HepG2 (cell line): ENCODE results near the gene STEAP1B. TPM values are rescaled to one million over a fixed set of nuclear protein-coding genes. Genes with fewer than 3 reads are reported as not detected.

ENCODE experiments used
- ATAC-seq: fragments of 200-7000 bp; cut with Tn5 transposase; 3 replicates; pipeline ENCODE4 v1.9.1; 2020; ENCODE audit warnings: mild to moderate bottlenecking, moderate library complexity
- BruUV-seq: library from RNA; stranded (reverse); fragments of 400-500 nt; replicated peaks from 2 replicates; lab custom pipeline; 2021; lab: Mats Ljungman, UMichigan
- CTCF ChIA-PET: fragments of 300-600 bp; formaldehyde crosslinking; extraction: SDS; loops from one replicate; lab custom pipeline; 2021; ENCODE audit warnings: low total read pairs, inconsistent platforms, low intra/inter-chr PET ratio; lab: Yijun Ruan, JAX
- POLR2A ChIA-PET: fragments of 350-600 bp; sonication (Branson Sonifier 250); formaldehyde crosslinking; loops from one replicate; lab custom pipeline; 2020; ENCODE audit warnings: antibody characterized with exemption, inconsistent platforms; lab: Yijun Ruan, JAX
- DNase-seq: peaks from one replicate; pipeline ENCODE4 v3.0.0-alpha.2; 2015; ENCODE audit warnings: low spot score
- FAIRE-seq: peaks from 3 replicates; lab custom pipeline; 2011; peaks lifted over from hg19 to GRCh38; lab: Jason Lieb, UNC
- H2AFZ ChIP-seq: one replicate; pipeline ENCODE4 v1.6.1; 2011; ENCODE audit warnings: low read length, inconsistent platforms
- H3K27ac ChIP-seq: fragments of 300-600 bp; 3 replicates; pipeline ENCODE4 v1.8.0; 2011; ENCODE audit warnings: mixed run types, mild to moderate bottlenecking, mixed read lengths, low read length, inconsistent platforms; ENCODE audit not compliant: insufficient read depth; ENCODE audit errors: extremely low read length
- H3K27me3 ChIP-seq, 2 experiments: fragments of 200-600 bp in 1 of 2; 2 replicates in 1 of 2; 3 replicates in 1 of 2; pipeline versions ENCODE4 v1.6.0 to v1.8.0; 2011; ENCODE audit warnings: low read length in 2 of 2, mild to moderate bottlenecking in 2 of 2, moderate library complexity in 2 of 2, inconsistent platforms in 1 of 2; ENCODE audit not compliant: insufficient read depth in 2 of 2, control insufficient read depth in 1 of 2
- H3K36me3 ChIP-seq, 2 experiments: fragments of 200-600 bp in 1 of 2; replicated peaks in 1 of 2; 2 replicates in 1 of 2; 3 replicates in 1 of 2; pipeline versions ENCODE4 v1.5.1 to v1.8.0; 2011; ENCODE audit warnings: low read length in 2 of 2, inconsistent platforms in 1 of 2; ENCODE audit not compliant: insufficient read depth in 2 of 2, control insufficient read depth in 1 of 2
- H3K4me1 ChIP-seq: 2 replicates; pipeline ENCODE4 v1.5.1; 2012; ENCODE audit warnings: low read length, inconsistent platforms; ENCODE audit not compliant: insufficient read depth
- H3K4me2 ChIP-seq: 2 replicates; pipeline ENCODE4 v1.6.0; 2011; ENCODE audit warnings: low read depth, low read length, inconsistent platforms
- H3K4me3 ChIP-seq, 3 experiments: fragments of 200-600 bp in 1 of 3; sonication (generic), shearing (Covaris generic) in 1 of 3; replicated peaks in 1 of 3; 2 replicates each; pipeline ENCODE4 v1.5.1; 2011 to 2016; ENCODE audit warnings: low read length in 3 of 3, inconsistent platforms in 2 of 3, low read depth in 2 of 3, mild to moderate bottlenecking in 2 of 3, control low read depth in 1 of 3, mixed read lengths in 1 of 3; ENCODE audit not compliant: insufficient read depth in 1 of 3
- H3K79me2 ChIP-seq: one replicate; pipeline ENCODE4 v1.6.1; 2011; ENCODE audit warnings: low read length, inconsistent platforms; ENCODE audit not compliant: insufficient read depth
- H3K9ac ChIP-seq: 2 replicates; pipeline ENCODE4 v1.6.0; 2011; ENCODE audit warnings: mild to moderate bottlenecking, low read depth, low read length, inconsistent platforms; ENCODE audit not compliant: insufficient read depth
- H3K9me3 ChIP-seq: 2 replicates; pipeline ENCODE4 v1.5.1; 2012; ENCODE audit warnings: mild to moderate bottlenecking, low read length
- H4K20me1 ChIP-seq: 2 replicates; pipeline ENCODE4 v1.6.0; 2011; ENCODE audit warnings: inconsistent platforms, mild to moderate bottlenecking, low read length, moderate library complexity; ENCODE audit not compliant: insufficient read depth
- ERF ChIP-seq: IDR thresholded peaks from 2 replicates; pipeline ENCODE4 v1.6.1; 2018; ENCODE audit warnings: missing biosample characterization, missing genetic modification reagents
- FOXO1 ChIP-seq: sonication (generic); formaldehyde crosslinking; IDR thresholded peaks from 2 replicates; pipeline ENCODE4 v1.4.0; 2020; ENCODE audit warnings: missing genetic modification reagents
- FOXP1 ChIP-seq, 2 experiments: fragments of 450-650 bp in 1 of 2; IDR thresholded peaks; 2 replicates each; pipeline ENCODE4 v1.6.1; 2017 to 2018; ENCODE audit warnings: antibody characterized with exemption in 1 of 2
- KDM6A ChIP-seq: IDR thresholded peaks from 2 replicates; pipeline ENCODE4 v1.6.1; 2016; ENCODE audit warnings: low read depth
- PHF8 ChIP-seq: sonication (generic); formaldehyde crosslinking; IDR thresholded peaks from 2 replicates; pipeline ENCODE4 v1.5.0; 2020; ENCODE audit warnings: missing genetic modification reagents
- POLR2AphosphoS2 ChIP-seq: IDR thresholded peaks from 2 replicates; pipeline ENCODE4 v1.6.1; 2011; ENCODE audit warnings: low read depth, low read length, improper control_type of control experiment
- POLR2G ChIP-seq: fragments of 200-400 bp; formaldehyde crosslinking; IDR thresholded peaks from 2 replicates; pipeline ENCODE4 v1.6.1; 2018; ENCODE audit warnings: mild to moderate bottlenecking, low read depth, low read length, moderate library complexity
- PRDM10 ChIP-seq: sonication (generic); formaldehyde crosslinking; IDR thresholded peaks from 2 replicates; pipeline ENCODE4 v1.4.0; 2020; ENCODE audit warnings: low read depth, missing genetic modification reagents
- RBFOX2 ChIP-seq: fragments of 200-400 bp; formaldehyde crosslinking; IDR thresholded peaks from 2 replicates; pipeline ENCODE4 v1.6.1; 2017; ENCODE audit warnings: low read depth, mild to moderate bottlenecking, low read length
- SIX1 ChIP-seq: sonication (generic); formaldehyde crosslinking; IDR thresholded peaks from 2 replicates; pipeline ENCODE4 v1.4.0; 2020; ENCODE audit warnings: missing genetic modification reagents, borderline replicate concordance
- TFE3 ChIP-seq: IDR thresholded peaks from 2 replicates; pipeline ENCODE4 v1.6.1; 2016
- THAP11 ChIP-seq: IDR thresholded peaks from 2 replicates; pipeline ENCODE4 v1.6.1; 2016; ENCODE audit warnings: missing biosample characterization, missing genetic modification reagents
- ZFY ChIP-seq: sonication (generic); formaldehyde crosslinking; IDR thresholded peaks from 2 replicates; pipeline ENCODE4 v1.4.0; 2020; ENCODE audit warnings: missing genetic modification reagents
- ZNF124 ChIP-seq: sonication (generic); formaldehyde crosslinking; IDR thresholded peaks from 2 replicates; pipeline ENCODE4 v1.4.0; 2020; ENCODE audit warnings: missing genetic modification reagents
- ZNF580 ChIP-seq: IDR thresholded peaks from 2 replicates; pipeline ENCODE4 v1.6.1; 2016; ENCODE audit warnings: low read depth, borderline replicate concordance
- ZNF615 ChIP-seq: sonication (generic); formaldehyde crosslinking; IDR thresholded peaks from 2 replicates; pipeline ENCODE4 v1.5.0; 2020; ENCODE audit warnings: mild to moderate bottlenecking, missing genetic modification reagents, borderline replicate concordance
- WGBS: methylation state at CpG from one replicate; pipeline ENCODE4 v1.1.6; 2017; ENCODE audit warnings: low lambda C conversion rate; 5-methylcytosine and 5-hydroxymethylcytosine counted together
- in situ Hi-C: cut with HindIII; loops from 2 replicates; pipeline ENCODE4 v1.10.0; 2017; ENCODE audit warnings: low pct_unique_long_range_greater_than_20kb; ENCODE audit not compliant: extremely low pct_ligation_motif_present
- intact Hi-C: fragments of 100-400 bp; cut with micrococcal nuclease; formaldehyde crosslinking; loops from one replicate; pipeline ENCODE4 v1.10.0; 2022; ENCODE audit not compliant: unreplicated experiment
- polyA plus RNA-seq, 8 experiments: library from polyadenylated mRNA; depleted of rRNA in 3 of 8; stranded (reverse) in 7 of 8; unstranded in 1 of 8; fragments of >200 nt; fragmentation: Illumina TruSeq in 4 of 8; extraction: Trizol in 4 of 8; gene quantifications; 2 replicates each; pipeline versions ENCODE4 v1.2.1 to v1.2.3, GENCODE V29; 2011 to 2016; ENCODE audit warnings: low read depth in 4 of 8, missing spikeins in 1 of 8, mixed read lengths in 1 of 8; ENCODE audit not compliant: insufficient read depth in 1 of 8
- total RNA-seq, 5 experiments: library from RNA; depleted of rRNA; stranded (reverse); fragments of >200 nt; fragmentation: Illumina TruSeq; extraction: Trizol; gene quantifications; 2 replicates each; pipeline ENCODE4 v1.2.3, GENCODE V29; 2016; ENCODE audit warnings: low read depth in 1 of 5

The STEAP1B gene
- total and polyA plus RNA-seq, 2 of the 13 experiments (the other 11 are each of a cell fraction or from before 2014, with no cell fraction given) = not detected

- POLR2A ChIA-PET = interaction anchor here (0.5 to 4.3 kb wide), 8 partner anchors 10 to 330 kb away, joined by 3 to 85 read pairs (median 4); partner anchors contain the start of gene RAPGEF5
- no peaks in the 10 kb centered on the region for H3K9me3 ChIP-seq
- BruUV-seq = TSS peak; percentile 97
- ATAC-seq = peak; percentile 81
- peak; percentile 49 for FAIRE-seq
- H3K4me3 ChIP-seq = peak overlapping the region in 1 of 3 experiments; percentile 8; a peak in 2 of 6 replicates
- H3K36me3 ChIP-seq = no peaks in the 10 kb centered on the region
- H3K9ac ChIP-seq = peak overlapping the region; percentile 80
- 35% methylated on average over 12 of the region's 13 CpGs for WGBS
- CTCF ChIA-PET = no interaction called here
- H3K4me2 ChIP-seq = peak overlapping the region; percentile 65
- peaks cover 62% of the 10 kb centered on the region for H3K4me1 ChIP-seq
- no peak overlapping the region for H2AFZ ChIP-seq
- intact Hi-C loops (loop anchor here (1.0 to 5.0 kb wide), 2 partner anchors 87 to 568 kb away; partner anchors contain the start of genes HYCC1 and RAPGEF5), in situ Hi-C loops (loop anchor here (5.0 kb wide), 1 partner anchor 92 kb away; no protein-coding TSS in a partner anchor)
- DNase-seq = peak; percentile 95
- no peaks in the 10 kb centered on the region for H3K79me2 ChIP-seq
- no peaks in the 10 kb centered on the region for H3K27me3 ChIP-seq
- H3K27ac ChIP-seq = peak overlapping the region; percentile 96
- no peaks in the 10 kb centered on the region for H4K20me1 ChIP-seq
- TF ChIP-seq FOXP1 (IDR thresholded peaks at IDR 0.05) (no peak), FOXP1 (CRISPR knock-in tag; IDR thresholded peaks at IDR 0.05) (peak; percentile 71), RBFOX2 (peak; percentile 23; the same call in 1 of the 2 replicates), ZNF615 (CRISPR knock-in tag) (no peak), TFE3 (CRISPR knock-in tag) (peak; percentile 59; the same call in 1 of the 2 replicates), ERF (CRISPR knock-in tag) (peak; percentile 73; the same call in 1 of the 2 replicates), PHF8 (CRISPR knock-in tag) (no peak; the same call in 1 of the 2 replicates), THAP11 (peak; percentile 49; the same call in 1 of the 2 replicates), POLR2AphosphoS2 (no peak), ZFY (peak; percentile 43; the same call in 1 of the 2 replicates), KDM6A (CRISPR knock-in tag) (0 out of 2 replicates have a peak, but pooled peaks have one; percentile 54), SIX1 (CRISPR knock-in tag) (peak; percentile 50; the same call in 1 of the 2 replicates), ZNF580 (CRISPR knock-in tag) (no peak), FOXO1 (CRISPR knock-in tag) (peak; percentile 75), POLR2G (peak; percentile 71; the same call in 1 of the 2 replicates), PRDM10 (CRISPR knock-in tag) (0 out of 2 replicates have a peak, but pooled peaks have one; percentile 48), ZNF124 (CRISPR knock-in tag) (peak; percentile 42; the same call in 1 of the 2 replicates)
Observed at GRCh38 chr7:22444181-22444971, 55.6 kb downstream of the STEAP1B start.
